ACC112 (cell line): ENCODE measurements around the gene GAS2L3.

Source experiments
- H2AFZ ChIP-seq: fragments of 200-600 bp; sonication (generic); one replicate; pipeline ENCODE4 v1.6.0; 2017; ENCODE audit warnings: antibody characterized with exemption, low read length; ENCODE audit not compliant: unreplicated experiment
- H3K27ac ChIP-seq: fragments of 200-600 bp; sonication (generic); 2 replicates; pipeline ENCODE4 v1.5.1; 2014; ENCODE audit warnings: low read depth, mild to moderate bottlenecking, antibody characterized with exemption, low read length, moderate library complexity
- H3K27me3 ChIP-seq: fragments of 200-600 bp; sonication (generic); 2 replicates; pipeline ENCODE4 v1.6.1; 2014; ENCODE audit warnings: mild to moderate bottlenecking, antibody characterized with exemption, low read length, moderate library complexity, mixed read lengths; ENCODE audit not compliant: insufficient read depth
- H3K36me3 ChIP-seq: fragments of 200-600 bp; sonication (generic); 2 replicates; pipeline ENCODE4 v1.6.1; 2016; ENCODE audit warnings: mild to moderate bottlenecking, antibody characterized with exemption, low read length, moderate library complexity, mixed read lengths; ENCODE audit not compliant: insufficient read depth
- H3K4me1 ChIP-seq: fragments of 200-600 bp; sonication (generic); one replicate; pipeline ENCODE4 v1.6.1; 2016; ENCODE audit warnings: low read length, mixed read lengths; ENCODE audit not compliant: insufficient read depth, unreplicated experiment, control insufficient read depth
- H3K4me3 ChIP-seq: fragments of 200-600 bp; sonication (generic); 2 replicates; pipeline ENCODE4 v1.5.1; 2014; ENCODE audit warnings: mild to moderate bottlenecking, low read depth, low read length
- H3K79me2 ChIP-seq: fragments of 200-600 bp; sonication (generic); one replicate; pipeline ENCODE4 v1.6.0; 2016; ENCODE audit warnings: low read length; ENCODE audit not compliant: control insufficient read depth, unreplicated experiment, insufficient read depth

Gene GAS2L3

GRCh38 chr12:100573292-100574186 lies at the start of gene GAS2L3:
Gene GAS2L3 (plus strand): TSS chr12:100573684. CDS start chr12:100594905, 21,221 bp downstream.
- peaks cover 19% of the 10 kb centered on the region for H3K4me1 ChIP-seq
- H3K27ac ChIP-seq: no peak within 1 kb of the TSS
- H3K27me3 ChIP-seq: 0 out of 2 replicates have a peak, but pooled peaks cover 2% of the 10 kb centered on the region
- peak within 1 kb of the TSS; percentile 90 for H3K4me3 ChIP-seq
- H3K79me2 ChIP-seq: peaks cover 37% of the 10 kb centered on the region
- H3K36me3 ChIP-seq: no peaks in the 10 kb centered on the region
- H2AFZ ChIP-seq: peak within 1 kb of the TSS; percentile 76

- Histone ChIP-seq H3K4me1 (no peaks in the 10 kb centered on the region), H3K36me3 (no peaks in the 10 kb centered on the region), H2AFZ (no peak overlapping the region), H3K27me3 (peaks cover 80% of the 10 kb centered on the region), H3K79me2 (no peaks in the 10 kb centered on the region), H3K4me3 (no peak overlapping the region), H3K27ac (no peak overlapping the region)
Measured at GRCh38 chr12:100528034-100528433, 45.5 kb upstream of the GAS2L3 start.

GRCh38 chr12:100528471-100529127 lies 44.9 kb upstream of the GAS2L3 start:
- Histone ChIP-seq H3K79me2 (no peaks in the 10 kb centered on the region), H2AFZ (no peak overlapping the region), H3K36me3 (no peaks in the 10 kb centered on the region), H3K27ac (no peak overlapping the region), H3K4me1 (no peaks in the 10 kb centered on the region), H3K27me3 (peaks cover 80% of the 10 kb centered on the region), H3K4me3 (no peak overlapping the region)

GRCh38 chr12:100529756-100530350 lies 43.6 kb upstream of the GAS2L3 start:
- H3K4me1 ChIP-seq: no peaks in the 10 kb centered on the region
- no peaks in the 10 kb centered on the region for H3K36me3 ChIP-seq
- H3K27ac ChIP-seq: no peak overlapping the region
- H2AFZ ChIP-seq: no peak overlapping the region
- H3K4me3 ChIP-seq: no peak overlapping the region
- H3K79me2 ChIP-seq: no peaks in the 10 kb centered on the region
- peaks cover 77% of the 10 kb centered on the region for H3K27me3 ChIP-seq

GRCh38 chr12:100533376-100533775 lies 40.1 kb upstream of the GAS2L3 start:
- Histone ChIP-seq H3K79me2 (no peaks in the 10 kb centered on the region), H3K4me1 (no peaks in the 10 kb centered on the region), H2AFZ (no peak overlapping the region), H3K36me3 (no peaks in the 10 kb centered on the region), H3K27ac (no peak overlapping the region), H3K27me3 (peaks cover 91% of the 10 kb centered on the region), H3K4me3 (no peak overlapping the region)

GRCh38 chr12:100534625-100535227 lies 38.8 kb upstream of the GAS2L3 start:
- H3K36me3 ChIP-seq: no peaks in the 10 kb centered on the region
- H3K4me3 ChIP-seq: no peak overlapping the region
- H2AFZ ChIP-seq: no peak overlapping the region
- no peak overlapping the region for H3K27ac ChIP-seq
- no peaks in the 10 kb centered on the region for H3K4me1 ChIP-seq
- no peaks in the 10 kb centered on the region for H3K79me2 ChIP-seq
- peaks cover 86% of the 10 kb centered on the region for H3K27me3 ChIP-seq

GRCh38 chr12:100539202-100539601 lies 34.3 kb upstream of the GAS2L3 start:
- H3K27ac ChIP-seq: no peak overlapping the region
- H3K4me1 ChIP-seq: no peaks in the 10 kb centered on the region
- H3K79me2 ChIP-seq: no peaks in the 10 kb centered on the region
- H3K4me3 ChIP-seq: no peak overlapping the region
- H2AFZ ChIP-seq: no peak overlapping the region
- peaks cover 75% of the 10 kb centered on the region for H3K27me3 ChIP-seq
- no peaks in the 10 kb centered on the region for H3K36me3 ChIP-seq

- H3K27me3 ChIP-seq: peaks cover 52% of the 10 kb centered on the region
- H3K27ac ChIP-seq: no peak overlapping the region
- peaks cover 5% of the 10 kb centered on the region for H3K4me1 ChIP-seq
- H3K36me3 ChIP-seq: no peaks in the 10 kb centered on the region
- H3K4me3 ChIP-seq: no peak overlapping the region
- H3K79me2 ChIP-seq: no peaks in the 10 kb centered on the region
- no peak overlapping the region for H2AFZ ChIP-seq
Measured at GRCh38 chr12:100544165-100544564, 29.3 kb upstream of the GAS2L3 start.

GRCh38 chr12:100545092-100545491 lies 28.4 kb upstream of the GAS2L3 start:
- H3K36me3 ChIP-seq: no peaks in the 10 kb centered on the region
- H3K27me3 ChIP-seq: peaks cover 46% of the 10 kb centered on the region
- H2AFZ ChIP-seq: no peak overlapping the region

GRCh38 chr12:100553936-100554335 lies 19.5 kb upstream of the GAS2L3 start:
- Histone ChIP-seq H2AFZ (no peak overlapping the region), H3K4me3 (no peak overlapping the region), H3K4me1 (no peaks in the 10 kb centered on the region), H3K36me3 (no peaks in the 10 kb centered on the region), H3K79me2 (no peaks in the 10 kb centered on the region), H3K27me3 (peaks cover 6% of the 10 kb centered on the region), H3K27ac (no peak overlapping the region)

More at GRCh38 chr12:100545092-100545491, 28.4 kb upstream of the GAS2L3 start:
- no peak overlapping the region for H3K4me3 ChIP-seq
- H3K27ac ChIP-seq: no peak overlapping the region
- H3K4me1 ChIP-seq: peaks cover 5% of the 10 kb centered on the region
- no peaks in the 10 kb centered on the region for H3K79me2 ChIP-seq
